Stimulated activated CD8-positive, alpha-beta memory T cell treated with anti-CD3 and anti-CD28 coated beads, Interleukin-15, amount 100 ng/mL, for 4 hours (primary cell): Measurements from ENCODE around the gene EDRF1.
"Not testable (repeated sequence)": the region's sequence is repeated elsewhere in the genome, so short reads cannot be mapped to it uniquely, and the experiment has no call there.

Experiments
- DNase-seq, 2 donors: peaks; one replicate each; pipeline ENCODE4 v3.0.0-alpha.2; 2020; ENCODE audit warnings: low read depth in 2 of 2

EDRF1 gene

GRCh38 chr10:125719173-125720001, at the start of gene EDRF1:
Gene EDRF1 (plus strand): TSS chr10:125719709. CDS start chr10:125719808, 99 bp downstream.
- DNase-seq: peak; percentile 99

- DNase-seq: no peak
Measured at GRCh38 chr10:125672884-125673283, 46.6 kb upstream of the EDRF1 start.

- no peak for DNase-seq
Measured at GRCh38 chr10:125679436-125679835, 40.1 kb upstream of the EDRF1 start.

GRCh38 chr10:125683063-125683462, 36.4 kb upstream of the EDRF1 start, which contains the start of gene TEX36:
Gene TEX36 (minus strand): TSS chr10:125683163. CDS start chr10:125682989, 174 bp downstream.
- no peak for DNase-seq

- no peak for DNase-seq
Measured at GRCh38 chr10:125683821-125684220, 35.7 kb upstream of the EDRF1 start.

- no peak for DNase-seq
Measured at GRCh38 chr10:125684581-125684980, 34.9 kb upstream of the EDRF1 start.

- no peak for DNase-seq
Measured at GRCh38 chr10:125687507-125688185, 31.9 kb upstream of the EDRF1 start.

GRCh38 chr10:125689955-125690569, 29.4 kb upstream of the EDRF1 start:
- DNase-seq: no peak

- DNase-seq: no peak
Measured at GRCh38 chr10:125691160-125691981, 28.1 kb upstream of the EDRF1 start.

- no peak for DNase-seq
Measured at GRCh38 chr10:125692196-125692595, 27.3 kb upstream of the EDRF1 start.

- DNase-seq: no peak
Measured at GRCh38 chr10:125692601-125693523, 26.6 kb upstream of the EDRF1 start.

- DNase-seq: no peak
Measured at GRCh38 chr10:125693524-125693847, 26.0 kb upstream of the EDRF1 start.

- DNase-seq: no peak
Measured at GRCh38 chr10:125694883-125695282, 24.6 kb upstream of the EDRF1 start.

GRCh38 chr10:125696884-125697283, 22.6 kb upstream of the EDRF1 start:
- not testable (repeated sequence) for DNase-seq

- no peak for DNase-seq
Measured at GRCh38 chr10:125698481-125698998, 21.0 kb upstream of the EDRF1 start.

- DNase-seq: no peak
Measured at GRCh38 chr10:125699562-125700143, 19.9 kb upstream of the EDRF1 start.

GRCh38 chr10:125700355-125700911, 19.1 kb upstream of the EDRF1 start:
- no peak for DNase-seq

GRCh38 chr10:125707541-125708468, 11.7 kb upstream of the EDRF1 start:
- DNase-seq: no peak
